NCI-H1930 (cell line): ENCODE results near the gene CREB3L1.
"Not testable (repeated sequence)": the region's sequence is repeated elsewhere in the genome, so short reads cannot be mapped to it uniquely, and the experiment has no call there.

Source experiments
- DNase-seq, 2 experiments: peaks; one replicate each; lab custom pipeline; 2025; lab: John Stamatoyannopoulos, UW

CREB3L1 gene

DNA sequence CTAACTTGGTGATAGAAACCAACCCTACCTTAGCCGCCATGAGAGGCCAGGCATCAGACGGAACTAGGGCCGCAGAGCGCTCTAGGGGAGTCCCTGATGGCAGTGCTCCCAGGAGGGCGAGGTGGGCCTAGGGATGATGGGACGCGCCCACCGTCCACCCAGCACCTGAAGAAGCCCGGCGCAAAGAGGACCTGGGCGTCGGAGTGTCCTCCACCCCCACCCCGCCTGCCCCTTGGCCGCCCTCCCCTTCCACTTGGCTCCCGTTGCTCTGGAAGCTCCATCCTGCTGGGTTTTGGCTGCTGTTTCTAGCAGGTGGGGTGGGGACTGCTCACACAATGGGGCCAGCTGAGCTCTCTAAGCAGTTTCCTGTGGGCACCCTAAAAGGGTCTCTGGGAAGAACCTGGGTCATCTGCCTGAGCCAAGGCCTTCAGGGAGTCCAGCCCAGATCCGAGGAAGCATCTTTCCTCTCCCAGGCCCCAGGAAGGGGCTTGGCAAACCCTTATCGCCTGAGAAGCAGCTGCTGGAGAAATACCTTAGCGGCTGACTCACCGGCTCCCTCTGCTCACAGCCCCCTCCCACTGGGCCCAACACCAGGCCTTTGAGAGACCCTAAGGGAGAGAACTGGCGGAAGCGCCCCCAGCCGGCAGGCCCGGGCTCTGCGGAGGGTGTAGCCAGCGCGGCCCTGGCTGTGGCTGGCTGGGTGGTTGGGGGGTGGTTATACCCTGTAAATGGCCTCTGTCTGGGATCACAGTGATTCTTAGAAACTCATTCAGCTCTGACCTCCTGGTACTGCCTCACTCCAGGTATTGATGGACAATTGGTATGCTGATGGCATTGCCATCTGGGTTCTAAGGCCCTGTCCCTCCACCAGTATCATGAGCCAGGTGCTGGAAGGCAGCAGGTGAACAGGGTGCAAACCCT is 19.3 kb downstream of the CREB3L1 start:
- no peak for DNase-seq

DNA sequence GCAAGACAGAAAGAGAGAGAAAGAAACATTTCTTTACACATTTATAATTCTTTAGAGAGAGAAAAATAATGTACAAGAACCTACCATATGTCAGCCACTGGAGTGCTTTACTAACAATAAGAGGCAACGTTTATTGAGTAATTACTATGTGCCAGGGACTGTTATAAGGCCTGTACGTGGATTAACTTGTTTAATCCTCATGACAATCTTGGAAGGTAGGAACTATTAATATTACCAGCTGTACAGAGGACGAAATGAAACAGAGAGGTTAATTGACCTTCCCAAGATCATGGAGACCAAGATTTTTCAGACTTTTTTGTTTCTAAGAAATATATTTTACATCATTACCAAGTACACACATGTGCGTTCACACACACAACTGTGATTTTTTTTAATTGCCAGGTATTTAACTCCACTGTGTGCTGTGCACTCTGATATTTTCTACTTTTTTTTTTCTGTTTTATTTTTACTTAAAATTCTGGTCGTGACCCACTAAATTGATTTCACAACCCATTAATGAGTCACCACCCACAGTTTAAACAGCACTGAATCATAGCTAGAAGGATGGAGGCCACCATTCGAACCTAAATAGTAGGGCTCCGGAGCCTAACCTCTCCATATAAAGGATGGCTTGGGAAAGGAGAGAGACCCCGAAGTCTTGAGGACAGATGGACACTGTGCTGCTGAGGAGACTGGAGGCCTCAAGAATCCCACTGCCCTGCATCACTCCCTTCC is 21.4 kb downstream of the CREB3L1 start:
- no peak for DNase-seq

DNA sequence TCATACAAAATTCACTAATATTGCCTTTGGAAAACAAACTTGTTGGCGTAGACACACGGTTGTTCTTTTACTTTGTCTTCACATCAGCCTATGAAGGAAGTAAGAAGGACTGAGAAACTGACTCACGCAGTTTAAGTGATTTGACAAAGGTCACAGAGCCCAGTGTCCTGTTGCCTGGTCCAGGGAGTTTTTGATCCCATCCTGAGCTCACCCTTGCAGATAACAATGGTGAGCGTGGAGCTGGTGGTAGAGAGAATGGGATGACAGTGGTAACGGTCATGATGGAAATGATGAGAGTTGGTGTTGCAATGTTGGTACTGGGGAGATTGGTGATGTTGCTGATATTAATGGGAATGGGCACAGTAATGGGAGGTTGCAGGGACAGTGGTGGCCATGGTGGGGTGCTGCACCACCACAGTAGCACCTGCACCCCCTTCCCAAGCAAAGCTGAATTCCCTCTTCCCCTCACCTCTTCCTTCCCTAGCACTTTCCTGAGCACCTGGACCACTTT is 22.0 kb downstream of the CREB3L1 start:
- DNase-seq = no peak

DNA sequence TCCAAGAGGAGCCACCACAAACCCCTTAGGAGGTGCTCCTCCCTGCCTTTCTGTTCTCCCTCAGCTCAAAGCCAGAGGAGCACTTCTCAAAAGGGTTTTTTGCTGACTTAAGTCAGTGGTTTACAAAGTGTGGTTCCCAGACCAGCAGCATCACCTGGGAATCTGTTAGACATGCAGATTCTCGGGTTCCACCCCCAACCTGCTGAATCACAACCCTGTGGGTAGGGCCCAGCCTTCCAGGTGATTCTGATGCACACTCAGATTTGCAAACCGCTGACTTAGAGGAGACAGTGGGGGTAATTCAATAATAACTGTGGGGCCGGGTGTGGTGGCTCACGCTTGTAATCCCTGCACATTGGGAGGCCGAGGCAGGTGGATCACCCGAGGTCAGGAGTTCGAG is 22.8 kb downstream of the CREB3L1 start:
- DNase-seq = no peak

DNA sequence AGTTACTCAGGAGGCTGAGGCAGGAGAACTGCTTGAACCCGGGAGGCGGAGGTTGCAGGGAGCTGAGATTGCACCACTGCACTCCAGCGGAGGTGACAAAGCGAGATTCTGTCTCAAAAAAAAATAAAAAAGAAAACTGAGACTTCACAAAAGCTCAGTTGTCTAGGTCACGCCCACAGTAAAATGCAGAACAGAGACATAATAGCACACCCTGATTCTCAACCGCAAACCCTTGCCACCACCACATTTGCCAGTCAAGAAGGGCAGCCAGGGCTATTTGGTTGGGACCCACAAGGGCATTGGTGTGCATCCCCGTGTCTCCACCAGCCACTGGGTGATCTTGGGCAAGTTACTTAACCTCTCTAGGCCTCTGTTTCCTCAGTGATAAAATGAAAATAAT is 25.4 kb downstream of the CREB3L1 start:
- no peak for DNase-seq

DNA sequence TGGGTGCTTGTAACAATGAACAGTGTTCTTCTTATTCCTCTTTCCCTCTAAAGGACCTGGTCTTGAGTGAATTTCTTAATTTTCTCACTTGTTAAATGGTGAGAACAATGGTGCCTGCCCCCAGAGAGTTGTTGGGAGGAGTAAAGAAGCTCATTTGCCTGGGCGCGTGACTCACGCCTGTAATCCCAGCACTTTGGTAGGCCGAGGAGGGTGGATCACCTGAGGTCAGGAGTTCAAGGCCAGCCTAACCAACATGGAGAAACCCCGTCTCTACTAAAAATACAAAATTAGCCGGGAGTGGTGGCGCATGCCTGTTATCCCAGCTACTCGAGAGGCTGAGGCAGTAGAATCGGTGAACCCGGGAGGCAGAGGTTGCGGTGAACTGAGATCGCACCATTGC is 26.6 kb downstream of the CREB3L1 start:
- DNase-seq = not testable (repeated sequence)

DNA sequence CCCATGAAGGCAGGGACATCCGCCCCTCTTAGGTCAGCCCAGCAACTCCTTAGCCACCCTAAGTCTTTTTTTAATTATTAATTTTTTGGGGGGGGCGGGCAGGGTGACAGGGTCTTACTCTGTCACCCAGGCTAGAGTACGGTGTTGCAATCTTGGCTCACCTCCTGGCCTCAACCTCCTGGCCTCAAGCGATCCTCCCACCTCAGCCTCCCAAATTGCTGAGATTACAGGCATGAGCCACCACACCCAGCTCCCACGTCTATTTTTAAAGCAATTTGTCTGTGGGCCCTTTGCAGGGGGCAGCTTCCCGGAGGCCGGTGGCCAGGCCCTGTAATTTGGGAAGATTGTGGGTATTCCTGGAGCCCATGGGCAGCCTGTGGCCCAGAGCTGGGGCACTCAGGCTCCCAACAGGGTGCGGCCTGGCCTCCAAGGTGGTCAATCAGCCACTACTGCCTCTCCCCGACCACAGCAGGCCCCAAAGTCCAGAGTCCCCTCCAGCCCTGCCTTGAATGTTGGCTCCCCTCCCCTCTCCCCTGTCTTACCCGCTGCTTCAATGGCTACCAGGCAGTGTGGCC is 27.2 kb downstream of the CREB3L1 start:
- no peak for DNase-seq

DNA sequence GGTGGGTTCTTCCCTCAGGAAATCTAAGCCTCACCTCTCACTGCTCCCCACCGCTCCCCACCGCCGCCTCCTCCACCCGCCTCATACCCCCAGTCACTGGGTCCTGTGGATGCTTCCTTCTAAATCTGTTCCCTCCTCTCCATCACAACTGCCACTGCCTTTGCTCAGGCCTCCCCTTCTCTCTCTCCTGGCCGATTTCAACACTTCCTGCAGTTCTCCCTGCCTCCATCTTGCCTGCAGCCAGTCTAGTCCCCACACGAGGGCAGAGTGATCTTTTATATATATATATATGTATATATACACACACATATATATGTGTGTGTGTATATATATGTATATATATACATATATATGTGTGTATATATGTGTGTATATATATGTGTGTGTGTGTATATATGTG is 27.8 kb downstream of the CREB3L1 start:
- no peak for DNase-seq

DNA sequence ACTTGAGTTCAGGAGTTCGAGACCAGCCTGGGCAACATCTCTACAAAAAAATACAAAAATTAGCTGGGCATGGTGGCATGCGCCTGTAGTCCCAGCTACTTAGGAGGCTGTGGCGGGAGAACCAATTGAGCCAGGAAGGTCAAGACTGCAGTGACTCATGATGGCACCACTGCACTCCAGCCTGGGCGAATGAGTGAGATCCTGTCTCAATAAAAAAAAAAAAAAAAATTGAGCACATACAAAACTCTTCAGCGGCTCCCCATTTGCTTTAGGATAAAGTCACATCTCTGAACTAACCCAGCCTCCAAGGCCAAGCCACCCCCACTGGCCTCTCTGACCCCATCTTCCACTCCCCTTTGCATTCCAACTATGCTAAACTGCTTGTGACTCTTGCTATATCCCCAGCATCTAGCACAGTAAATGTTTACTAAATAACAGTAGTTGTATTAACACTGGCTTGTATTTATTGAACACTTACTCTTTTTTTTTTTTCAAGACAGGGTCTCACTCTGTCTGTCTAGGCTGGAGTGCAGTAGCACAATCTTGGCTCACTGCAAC is 28.9 kb downstream of the CREB3L1 start:
- no peak for DNase-seq

DNA sequence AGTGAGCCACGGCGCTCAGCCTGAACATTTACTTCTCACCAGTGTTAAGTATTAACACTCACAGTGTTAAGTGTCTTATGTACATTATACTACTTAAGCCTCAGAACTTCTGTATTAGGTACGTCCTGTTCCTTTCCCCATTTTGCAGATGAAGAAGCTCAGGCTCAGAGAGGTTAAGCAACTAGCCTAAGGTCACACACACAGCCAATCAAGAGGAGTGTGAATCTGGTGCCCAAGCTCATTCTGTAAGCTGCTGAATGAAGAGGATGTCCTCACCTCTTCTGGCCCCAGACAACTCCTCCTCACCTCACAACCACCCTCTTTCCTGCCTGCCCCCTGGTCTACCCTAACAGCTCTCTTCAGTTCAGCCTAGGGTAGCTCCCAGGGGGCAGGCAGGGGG is 29.9 kb downstream of the CREB3L1 start:
- no peak for DNase-seq

DNA sequence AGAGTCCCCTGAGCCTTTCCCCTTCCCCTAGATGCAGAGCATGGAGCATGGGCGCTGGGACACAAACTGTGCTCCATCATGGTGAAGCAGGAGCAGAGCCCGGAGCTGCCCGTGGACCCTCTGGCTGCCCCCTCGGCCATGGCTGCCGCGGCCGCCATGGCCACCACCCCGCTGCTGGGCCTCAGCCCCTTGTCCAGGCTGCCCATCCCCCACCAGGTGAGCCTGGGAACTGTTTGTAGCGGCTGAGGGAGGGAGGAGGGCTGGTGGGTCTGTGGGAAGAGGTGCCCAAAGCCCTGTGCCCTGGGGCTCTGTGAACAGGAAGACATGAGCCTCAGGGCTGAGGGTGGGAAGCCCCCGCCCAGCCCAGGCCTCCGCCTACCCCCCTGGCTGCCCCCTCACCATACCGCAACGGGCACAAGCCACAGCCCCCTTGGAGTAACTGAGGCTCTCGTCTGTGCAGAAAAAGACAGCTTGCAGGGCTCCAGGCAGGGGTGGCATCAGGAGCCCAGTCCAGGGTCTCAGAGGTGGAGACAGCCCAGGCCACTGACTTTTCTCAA is 30.4 kb downstream of the CREB3L1 start:
- DNase-seq = no peak

DNA sequence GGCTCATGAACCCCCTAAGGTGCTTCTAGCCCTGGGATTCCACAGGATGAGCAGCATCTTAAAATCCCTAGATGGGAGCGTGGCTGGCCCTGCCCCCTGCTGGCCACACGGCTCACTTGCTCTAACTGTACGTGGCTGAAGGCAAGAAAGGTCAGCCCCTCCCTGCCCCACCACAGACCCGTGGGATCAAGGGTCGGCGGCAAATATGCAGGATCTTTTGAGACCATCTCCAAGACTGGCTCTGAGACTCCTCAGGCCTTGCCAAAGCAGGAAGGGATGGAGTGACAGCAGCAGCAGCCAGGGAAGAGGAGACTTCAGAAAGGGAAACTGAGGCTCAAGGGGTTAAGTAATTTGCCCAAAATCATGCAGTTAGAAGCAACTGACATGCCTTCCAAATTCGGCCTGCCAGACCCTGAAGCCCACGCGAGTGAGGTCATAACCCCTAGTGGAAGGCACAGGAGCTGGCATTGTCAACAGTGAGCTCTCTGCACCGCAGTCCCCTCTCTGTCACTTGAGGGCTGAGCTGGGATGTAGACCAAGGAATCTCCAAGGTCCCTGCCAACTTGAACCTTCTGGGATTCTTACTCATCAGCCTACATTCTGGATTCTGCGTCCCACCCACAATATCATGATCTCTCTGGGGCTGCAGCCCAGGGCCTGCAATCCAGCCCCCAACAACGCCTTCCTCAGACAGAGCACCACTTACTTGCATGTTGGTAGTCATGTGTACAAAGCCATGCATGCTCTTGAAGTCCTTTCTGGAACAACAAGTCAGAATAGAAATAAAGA is 31.4 kb downstream of the CREB3L1 start:
- peak in 1 of 2 experiments; percentile 62 for DNase-seq

DNA sequence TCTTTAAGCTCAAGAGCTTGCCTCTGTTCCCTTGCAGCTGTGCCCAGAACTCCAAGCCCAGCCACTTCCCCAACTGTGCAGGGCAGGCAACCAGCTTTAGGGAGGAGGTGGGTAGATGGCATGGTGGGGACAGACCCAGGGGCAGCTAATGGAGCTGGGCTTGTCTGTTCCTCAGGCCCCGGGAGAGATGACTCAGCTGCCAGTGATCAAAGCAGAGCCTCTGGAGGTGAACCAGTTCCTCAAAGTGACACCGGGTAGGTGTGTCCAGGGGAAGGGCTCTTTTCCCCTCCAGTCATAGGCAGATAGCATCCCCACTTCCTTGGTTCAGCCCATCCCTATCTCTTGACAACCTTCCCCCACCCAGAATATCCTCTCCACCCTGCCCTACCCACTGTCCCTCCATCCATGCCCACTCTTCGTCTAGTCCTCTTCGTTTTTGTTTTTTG is 32.4 kb downstream of the CREB3L1 start:
- no peak for DNase-seq

DNA sequence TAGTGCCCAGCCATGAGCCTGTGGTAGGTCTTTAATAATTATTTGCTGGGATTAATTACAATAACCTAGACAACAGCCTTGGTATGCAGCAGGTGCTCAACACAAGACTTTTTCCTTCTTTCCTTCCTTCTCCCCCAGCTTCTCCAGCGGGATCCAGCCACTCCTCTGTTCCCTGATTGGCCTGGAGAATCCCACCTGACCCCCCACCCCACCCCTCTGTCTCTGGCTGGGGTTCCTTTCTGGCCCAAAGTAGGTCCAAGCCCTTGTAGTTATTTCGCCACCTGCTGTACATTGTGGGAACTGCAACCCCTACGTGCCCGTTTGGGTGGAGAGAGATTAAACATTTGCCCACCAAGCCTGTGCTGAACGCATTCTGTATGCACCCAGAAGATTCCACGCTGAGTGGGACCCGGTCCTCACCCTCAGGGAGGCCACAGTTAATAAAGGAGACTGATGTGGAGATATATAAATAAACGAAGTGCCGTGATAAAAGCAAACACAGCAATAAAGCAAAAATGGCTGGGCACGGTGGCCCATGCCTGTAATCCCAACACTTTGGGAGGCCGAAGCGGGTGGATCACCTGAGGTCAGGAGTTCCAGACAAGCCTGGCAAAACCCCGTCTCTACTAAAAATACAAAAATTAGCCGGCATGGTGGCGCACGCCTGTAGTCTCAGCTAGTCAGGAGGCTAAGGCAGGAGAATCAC is 37.7 kb downstream of the CREB3L1 start:
- DNase-seq = peak; percentile 51 to 74

DNA sequence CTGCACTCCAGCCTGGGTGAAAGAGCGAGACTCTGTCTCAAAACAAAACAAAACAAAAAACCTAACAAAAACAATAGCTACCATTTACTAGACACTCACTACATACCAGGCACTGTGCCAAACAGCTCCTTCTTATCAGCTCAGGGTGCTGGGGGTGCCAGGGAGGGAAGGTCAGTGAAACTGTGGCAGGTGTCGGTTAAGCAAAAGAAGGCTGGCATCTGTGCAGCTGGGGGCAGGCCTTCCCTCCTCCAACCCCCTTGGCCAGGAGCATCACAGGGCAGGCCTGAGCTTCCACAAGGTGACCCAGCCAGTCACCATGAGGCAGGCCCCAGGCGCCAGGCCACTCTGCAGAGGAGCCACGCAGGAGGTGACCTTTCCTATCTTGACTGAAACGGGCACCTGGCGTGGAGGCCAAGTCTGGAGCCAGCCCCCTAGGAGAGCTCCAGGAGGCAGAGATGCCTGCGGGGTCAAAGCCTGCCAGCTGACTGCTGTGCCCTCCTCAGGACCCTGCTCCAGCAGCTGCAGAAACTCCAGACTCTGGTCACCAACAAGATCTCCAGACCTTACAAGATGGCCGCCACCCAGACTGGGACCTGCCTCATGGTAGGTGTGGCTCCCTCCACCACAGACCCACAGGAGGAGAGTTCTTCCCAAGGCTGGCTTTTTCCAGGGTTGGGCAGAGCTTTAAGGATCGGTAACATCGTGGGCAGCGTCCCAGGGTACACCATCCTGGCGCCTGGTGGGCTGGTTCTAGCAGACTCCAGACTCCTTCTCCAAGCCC is 38.5 kb downstream of the CREB3L1 start:
- no peak for DNase-seq

DNA sequence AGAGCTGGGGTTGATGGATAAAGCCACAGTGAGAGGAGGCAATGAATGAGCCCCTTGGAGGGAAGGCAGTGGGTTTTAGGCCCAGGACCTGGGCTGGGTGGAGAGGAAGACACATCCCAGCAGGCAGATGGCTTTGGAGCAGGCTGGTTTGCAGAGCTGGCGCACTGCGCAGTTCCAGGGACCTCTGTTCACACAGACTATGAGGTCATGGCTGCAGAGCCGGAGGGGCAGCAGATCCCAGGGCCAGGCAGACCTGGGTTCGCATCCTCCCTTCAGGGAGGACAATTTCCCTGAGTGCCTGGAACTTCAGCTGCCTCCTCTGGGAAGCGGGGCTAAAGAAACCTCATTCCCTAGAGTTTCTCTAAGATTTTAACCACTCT is 41.6 kb downstream of the CREB3L1 start:
- no peak for DNase-seq

DNA sequence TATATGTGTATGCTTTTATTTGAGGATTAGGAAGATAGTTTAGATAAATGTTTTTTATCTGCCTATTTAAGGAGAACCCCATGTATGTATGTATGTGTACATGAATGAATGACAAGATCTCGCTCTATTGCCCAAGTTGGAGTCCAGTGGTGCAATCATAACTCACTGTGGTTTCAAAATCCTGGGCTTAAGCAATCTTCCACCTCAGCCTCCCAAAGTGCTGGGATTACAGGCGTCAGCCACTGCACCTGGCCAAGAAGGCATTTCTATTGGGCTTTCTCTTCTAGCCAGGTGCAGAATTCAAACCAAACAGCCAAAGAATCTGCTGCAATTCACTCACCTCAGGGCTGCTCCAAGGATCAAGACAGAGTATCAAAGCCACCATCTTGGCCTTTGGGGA is 44.3 kb downstream of the CREB3L1 start:
- no peak for DNase-seq

DNA sequence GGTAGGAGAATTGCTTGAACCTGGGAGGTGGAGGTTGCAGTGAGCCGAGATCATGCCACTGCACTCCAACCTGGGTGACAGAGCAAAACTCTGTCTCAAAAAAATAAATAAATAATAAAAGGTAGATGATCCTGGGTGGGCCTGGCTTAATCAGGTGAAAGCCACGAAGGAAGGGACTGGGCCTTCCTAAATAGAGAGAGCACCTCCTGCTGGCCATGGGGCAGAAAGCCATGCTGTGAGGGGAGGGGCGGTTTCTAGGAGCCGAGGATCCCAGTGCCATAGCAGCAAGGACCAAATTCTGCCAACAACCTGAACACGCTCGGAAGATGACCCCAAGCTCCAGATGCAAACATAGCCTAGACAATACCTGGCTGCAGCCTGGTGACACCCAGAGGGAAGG is 45.3 kb downstream of the CREB3L1 start:
- no peak for DNase-seq

DNA sequence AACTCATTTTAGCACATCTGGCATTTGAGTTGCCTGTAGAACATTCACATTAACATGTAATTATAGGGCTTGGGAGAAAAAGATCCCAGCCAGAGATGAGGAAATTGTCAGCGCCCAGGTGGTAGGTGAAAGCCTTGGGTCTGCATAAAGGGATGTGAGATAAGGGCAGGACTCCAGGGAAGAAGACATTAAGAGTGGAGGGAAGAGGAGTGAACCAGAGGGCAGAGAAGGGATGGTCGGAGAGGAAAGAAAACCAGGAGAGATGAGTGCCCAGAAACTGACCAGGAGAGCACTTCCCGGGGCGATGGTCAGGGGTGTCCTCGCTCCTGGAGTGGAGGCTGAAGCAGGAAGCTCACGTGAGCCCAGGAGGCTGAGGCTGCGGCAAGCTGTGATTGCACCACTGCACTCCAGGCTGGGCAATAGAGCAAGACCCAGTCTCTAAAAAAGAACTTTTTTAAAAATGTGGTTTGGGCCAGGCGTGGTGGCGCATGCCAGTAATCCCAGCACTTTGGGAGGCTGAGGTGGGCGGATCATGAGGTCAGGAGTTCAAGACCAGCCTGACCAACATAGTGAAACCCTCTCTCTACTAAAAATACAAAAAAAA is 49.5 kb downstream of the CREB3L1 start:
- DNase-seq = no peak
